NCI-H1417 (cell line): ENCODE data around the gene DGKI.
A peak's percentile ranks its signal among the peaks of the same experiment; 100 is the strongest.
"Not testable (repeated sequence)": the region's sequence is repeated elsewhere in the genome, so short reads cannot be mapped to it uniquely, and the experiment has no call there.

ENCODE experiments used
- DNase-seq, 3 experiments: peaks; one replicate each; lab custom pipeline; 2025; lab: John Stamatoyannopoulos, UW

DGKI gene

DNA sequence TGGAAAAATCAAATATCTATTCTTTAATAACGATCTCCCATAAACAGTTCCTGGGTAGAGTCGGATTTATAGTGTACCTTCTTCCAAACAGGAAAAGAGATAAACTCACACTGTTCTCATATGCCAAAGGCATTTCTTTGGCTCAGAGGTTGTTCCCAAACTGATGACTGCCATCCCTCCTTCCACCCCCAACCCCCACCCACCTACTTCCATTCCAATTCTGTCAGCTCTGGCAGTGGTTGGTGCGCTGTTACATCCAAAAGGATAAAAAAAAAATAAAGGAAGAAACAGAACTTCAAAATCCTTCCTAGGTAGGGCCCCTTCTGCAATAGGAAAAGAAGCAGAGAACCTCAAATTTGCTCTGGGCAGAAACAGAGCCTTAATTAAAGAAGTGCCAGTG is 104.7 kb downstream of the DGKI start:
- DNase-seq, result no peak

DNA sequence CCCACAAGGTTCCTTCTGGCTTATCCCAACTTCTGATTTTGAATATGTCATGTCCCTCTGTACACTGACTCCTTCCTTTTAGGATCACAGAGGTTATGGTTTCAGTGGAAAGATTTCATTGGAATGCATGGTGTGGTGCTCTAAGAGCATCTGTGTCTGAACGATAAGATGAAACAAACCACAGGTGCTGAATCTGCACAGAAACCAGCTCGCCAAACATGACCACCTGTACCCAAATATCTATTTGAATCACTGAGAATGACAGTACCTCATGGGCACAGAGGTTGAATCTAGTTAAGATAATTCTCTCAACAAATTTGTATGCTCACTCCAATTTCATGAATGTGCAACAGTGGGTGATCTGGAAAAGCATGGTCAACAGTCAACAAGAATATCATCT is 105.3 kb downstream of the DGKI start:
- DNase-seq, result peak in 1 of 3 experiments; percentile 49

GRCh38 chr7:137734221-137734620 is 112.6 kb downstream of the DGKI start:
- DNase-seq, result no peak

GRCh38 chr7:137732168-137732567 is 114.6 kb downstream of the DGKI start:
- DNase-seq, result no peak

DNA sequence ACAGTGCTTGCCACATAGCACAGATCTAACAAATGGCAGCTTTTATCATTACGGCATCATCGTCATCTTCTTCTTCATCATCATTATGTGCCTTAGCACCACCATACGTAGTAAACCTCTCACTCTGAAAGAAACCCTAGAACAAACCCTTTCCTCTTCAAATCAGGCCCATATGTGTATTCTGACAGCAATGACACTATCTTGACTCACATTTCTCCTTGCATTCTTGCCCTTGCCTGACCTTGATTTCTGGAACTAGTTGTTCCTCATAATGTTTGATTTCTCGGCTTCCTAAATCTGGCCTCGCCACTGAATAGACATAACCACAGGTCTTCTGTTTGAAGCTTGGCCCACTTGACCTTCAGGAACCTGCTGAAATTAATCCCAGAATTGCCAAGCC is 115.3 kb downstream of the DGKI start:
- no peak for DNase-seq

- DNase-seq, result no peak
Measured at GRCh38 chr7:137728426-137728825, 118.3 kb downstream of the DGKI start.

GRCh38 chr7:137727413-137727812 is 119.4 kb downstream of the DGKI start:
- no peak for DNase-seq

DNA sequence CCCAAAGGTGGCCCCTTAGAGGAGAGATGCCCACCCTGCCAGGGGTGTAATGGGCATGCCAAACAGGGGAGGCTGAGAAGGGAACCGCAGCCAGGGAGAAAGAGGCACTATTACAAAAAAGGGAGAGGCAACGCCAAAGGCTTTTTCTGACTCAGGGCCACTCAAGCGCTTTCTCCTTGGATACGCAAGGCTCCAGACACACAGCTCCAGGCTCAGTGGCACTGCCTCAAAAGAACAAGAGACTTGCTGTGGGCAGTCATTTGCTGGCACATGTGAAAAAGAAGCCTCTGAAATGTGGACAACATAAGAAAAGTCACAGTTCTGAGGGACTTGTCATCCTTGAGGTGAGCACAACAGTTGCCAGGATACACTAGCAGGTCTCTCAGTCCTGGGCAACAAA is 128.4 kb downstream of the DGKI start:
- no peak for DNase-seq

GRCh38 chr7:137717811-137718271 is 128.9 kb downstream of the DGKI start:
- no peak for DNase-seq

- no peak for DNase-seq
Measured at GRCh38 chr7:137717045-137717444, 129.7 kb downstream of the DGKI start.

- DNase-seq, result no peak
Measured at GRCh38 chr7:137716061-137716460, 130.7 kb downstream of the DGKI start.

- DNase-seq, result no peak
Measured at GRCh38 chr7:137715533-137715932, 131.2 kb downstream of the DGKI start.

- DNase-seq, result no peak
Measured at GRCh38 chr7:137715121-137715520, 131.7 kb downstream of the DGKI start.

DNA sequence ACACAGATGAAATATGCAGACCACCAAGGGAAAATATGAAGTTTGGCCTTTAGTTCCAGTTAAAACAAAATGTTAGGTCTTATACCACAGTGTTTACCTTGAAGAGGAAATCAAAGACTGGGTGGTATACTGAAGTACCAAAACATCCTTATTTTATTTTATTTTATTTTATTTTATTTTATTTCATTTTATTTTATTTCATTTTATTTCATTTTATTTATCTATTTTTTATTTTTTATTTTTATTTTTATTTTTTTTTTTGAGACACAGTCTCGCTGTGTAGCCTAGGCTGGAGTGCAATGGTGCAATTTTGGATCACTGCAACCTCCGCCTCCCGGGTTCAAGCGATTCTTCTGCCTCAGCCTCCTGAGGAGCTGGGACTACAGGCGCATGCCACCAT is 140.4 kb downstream of the DGKI start:
- DNase-seq, result not testable (repeated sequence)

DNA sequence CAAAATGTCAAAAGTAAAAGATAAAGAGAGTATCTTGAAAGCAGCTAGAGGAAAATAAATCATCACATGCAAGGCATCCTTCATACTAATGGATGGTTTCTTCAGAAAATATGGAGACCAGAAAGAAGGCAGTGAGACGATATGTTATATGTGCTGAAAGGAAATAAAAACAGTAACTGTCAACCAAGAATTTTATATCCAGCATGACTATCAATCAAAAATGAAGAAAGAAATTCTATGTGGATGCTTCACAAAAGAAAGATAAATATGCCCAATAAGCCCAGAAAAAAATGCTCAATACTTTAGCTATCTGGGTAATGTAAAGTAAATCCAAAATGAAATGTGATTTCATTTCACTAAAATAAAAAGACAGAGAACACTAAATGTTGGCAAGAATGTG is 142.1 kb downstream of the DGKI start:
- no peak for DNase-seq

DNA sequence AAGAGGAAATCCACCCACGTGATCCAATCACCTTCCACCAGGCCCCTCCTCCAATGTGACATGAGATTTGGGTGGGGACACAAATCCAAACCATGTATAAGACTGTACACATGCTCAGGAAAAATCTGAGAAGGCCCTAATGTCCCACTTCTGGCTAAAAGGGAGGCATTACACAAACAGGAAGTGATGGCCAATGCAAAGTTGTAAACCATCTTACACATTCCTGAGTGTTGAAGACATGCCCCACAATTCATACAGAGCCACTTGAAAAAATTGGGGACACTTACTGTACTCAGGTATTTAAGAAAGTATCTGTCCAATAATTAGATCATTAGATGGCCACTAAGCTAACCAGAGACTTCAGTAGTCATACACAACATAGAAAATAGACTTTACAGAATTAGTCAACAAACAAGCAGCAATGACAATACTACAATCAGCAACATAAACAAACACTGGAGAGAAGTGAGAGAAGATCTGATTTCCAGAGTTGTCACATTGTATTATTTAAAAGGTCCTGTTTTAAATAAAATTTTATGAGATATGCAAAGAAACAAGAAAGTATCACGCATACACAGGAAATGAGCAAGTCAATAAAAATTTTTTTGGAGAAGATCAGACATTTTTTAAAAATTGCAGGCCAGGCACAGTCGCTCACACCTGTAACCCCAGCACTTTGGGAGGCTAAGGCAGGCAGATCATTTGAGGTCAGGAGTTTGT is 143.3 kb downstream of the DGKI start:
- DNase-seq, result no peak

DNA sequence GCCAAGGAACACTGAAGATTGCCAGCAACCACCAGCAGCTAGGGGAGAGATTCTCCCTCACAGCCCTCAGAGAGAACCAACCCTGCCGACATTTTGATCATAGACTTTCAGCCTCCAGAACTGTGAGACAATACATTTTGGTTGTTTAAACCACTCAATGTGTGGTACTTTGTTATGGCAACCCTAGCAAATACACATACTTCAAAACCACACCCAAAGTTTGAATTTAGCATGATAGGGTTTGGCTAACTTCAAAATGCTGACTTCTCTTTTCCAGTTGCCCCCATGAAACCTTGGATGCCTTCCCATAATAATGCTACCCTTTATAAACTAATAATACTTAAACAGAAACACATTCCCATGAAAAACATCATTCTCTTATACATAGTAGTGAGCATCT is 149.8 kb downstream of the DGKI start:
- DNase-seq, result no peak

- DNase-seq, result no peak
Measured at GRCh38 chr7:137696376-137696775, 150.4 kb downstream of the DGKI start.

- DNase-seq, result peak in 2 of 3 experiments; percentile 9 to 53
Measured at GRCh38 chr7:137695942-137696341, 150.8 kb downstream of the DGKI start.

- DNase-seq, result no peak
Measured at GRCh38 chr7:137695494-137695893, 151.3 kb downstream of the DGKI start.

DNA sequence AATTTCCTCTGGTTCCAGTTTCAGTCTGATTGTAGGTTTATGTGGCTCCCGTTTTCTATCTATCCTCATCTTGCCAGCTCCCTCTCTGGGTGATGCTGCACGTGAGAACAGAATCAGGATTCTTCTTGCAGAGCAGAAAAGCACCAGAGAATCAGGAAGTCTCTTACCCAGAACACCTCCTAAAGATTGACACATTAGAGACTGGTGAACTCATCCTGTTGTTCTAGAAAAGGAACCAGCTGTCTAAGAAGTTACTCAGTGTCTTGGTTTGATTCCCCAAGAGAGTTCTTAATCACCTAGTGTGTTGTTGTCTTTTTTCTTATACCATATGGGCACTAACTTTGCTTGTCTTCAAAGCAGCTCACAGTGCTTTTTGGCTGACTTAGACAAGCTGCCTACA is 152.4 kb downstream of the DGKI start:
- DNase-seq, result no peak

DNA sequence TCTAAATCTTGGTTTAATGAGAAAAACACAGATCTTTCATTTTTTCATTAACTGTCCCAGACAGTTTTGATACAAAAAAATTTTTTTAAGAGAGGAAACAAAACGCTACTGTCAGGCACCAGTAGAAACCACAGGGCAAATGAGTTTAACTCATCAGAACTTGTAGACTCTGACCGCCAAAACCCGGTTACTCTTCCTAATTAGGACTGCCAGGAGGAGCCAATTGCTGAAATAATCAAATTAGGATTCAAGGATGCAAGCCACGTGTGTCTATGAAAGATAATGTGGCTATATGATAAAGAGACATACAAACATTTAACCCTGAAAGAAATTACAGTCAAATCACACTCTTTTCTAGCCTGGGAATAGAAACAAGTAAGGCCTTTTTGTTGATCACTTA is 154.4 kb downstream of the DGKI start:
- DNase-seq, result no peak

- no peak for DNase-seq
Measured at GRCh38 chr7:137691566-137691965, 155.2 kb downstream of the DGKI start.

GRCh38 chr7:137690635-137691034 is 156.1 kb downstream of the DGKI start:
- DNase-seq, result no peak
